NCI-H187 treated with DMSO at 0.1 percent for 48 hours (cell line): ENCODE measurements around the gene GNAO1.
A peak's percentile ranks its signal among the peaks of the same experiment; 100 is the strongest.

ENCODE experiments used
- DNase-seq: peaks from one replicate; lab custom pipeline; 2025; lab: John Stamatoyannopoulos, UW

GNAO1 gene

DNA sequence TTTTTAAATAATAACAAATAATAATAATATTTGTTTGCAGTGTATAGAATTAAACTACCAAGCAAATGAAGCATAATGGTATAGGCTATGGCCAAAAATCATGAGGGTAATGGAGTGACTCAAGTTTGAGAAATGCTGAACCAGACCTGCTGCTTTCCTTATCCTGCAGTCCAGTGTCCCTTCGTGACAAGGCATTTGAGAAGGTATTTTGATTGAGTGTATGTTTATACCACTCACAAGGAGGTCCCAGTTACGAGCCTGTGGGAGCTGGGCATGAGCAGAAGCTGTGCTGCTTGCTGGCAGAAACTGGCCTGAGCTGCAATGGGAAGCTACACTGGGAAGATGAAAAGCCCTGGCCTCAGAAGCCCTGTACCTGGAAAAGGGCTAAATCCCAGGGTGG, 50.3 kb downstream of the GNAO1 start:
- DNase-seq: no peak

DNA sequence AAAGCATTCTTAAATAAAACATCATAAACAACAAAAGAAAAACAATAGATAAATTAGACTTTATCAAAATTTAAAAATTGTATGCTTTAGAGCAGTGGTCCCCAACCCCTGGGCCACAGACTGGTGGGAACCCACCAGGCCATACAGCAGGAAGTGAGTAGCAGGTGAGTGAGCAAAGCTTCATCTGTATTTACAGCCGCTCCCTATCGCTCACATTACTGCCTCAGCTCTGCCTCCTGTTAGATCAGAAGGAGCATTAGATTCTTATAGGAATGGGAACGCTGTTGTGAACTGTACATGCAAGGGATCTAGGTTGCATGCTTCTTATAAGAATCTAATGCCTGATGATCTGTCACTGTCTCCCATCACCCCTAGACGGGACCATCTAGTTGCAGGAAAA, 51.5 kb downstream of the GNAO1 start:
- DNase-seq: no peak

DNA sequence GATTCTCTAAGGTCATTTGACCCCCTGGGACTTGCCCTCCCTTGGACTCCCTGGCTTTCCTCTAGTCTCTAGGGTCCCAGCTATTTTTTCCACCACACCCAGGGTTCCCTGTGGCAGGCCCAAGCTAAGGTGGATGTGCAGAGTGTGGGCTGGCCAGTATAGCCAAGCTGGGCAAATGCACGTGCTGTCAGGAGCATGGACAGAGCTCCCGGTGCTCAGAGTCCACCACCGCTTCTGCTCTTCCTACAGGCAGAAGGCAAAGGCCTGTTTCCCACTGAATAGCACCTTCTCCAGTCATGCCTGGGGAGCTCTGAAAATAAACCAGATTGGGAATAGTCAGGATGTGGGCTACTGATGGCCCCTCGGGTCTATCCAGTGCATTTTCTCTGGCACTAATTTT, 53.3 kb downstream of the GNAO1 start:
- DNase-seq: no peak

DNA sequence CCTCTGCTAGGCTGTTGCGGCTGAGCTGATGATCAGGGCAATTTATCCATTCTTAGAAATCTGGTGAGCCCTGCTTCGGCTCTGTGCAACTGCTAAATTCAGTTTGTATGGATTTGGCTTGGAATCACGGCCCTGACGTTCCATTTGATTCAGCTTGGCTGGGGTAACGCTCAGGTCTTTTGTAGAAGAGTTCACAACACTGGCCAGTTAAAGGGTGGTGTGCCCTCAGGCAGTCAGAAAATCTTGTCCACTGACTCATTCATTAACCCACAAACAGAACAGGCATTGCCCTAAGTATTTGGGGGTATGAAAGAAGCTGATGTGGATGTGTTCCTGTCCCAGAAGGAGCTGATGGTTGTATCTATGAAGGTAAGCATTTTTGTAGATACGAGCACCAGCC, 53.9 kb downstream of the GNAO1 start:
- no peak for DNase-seq

DNA sequence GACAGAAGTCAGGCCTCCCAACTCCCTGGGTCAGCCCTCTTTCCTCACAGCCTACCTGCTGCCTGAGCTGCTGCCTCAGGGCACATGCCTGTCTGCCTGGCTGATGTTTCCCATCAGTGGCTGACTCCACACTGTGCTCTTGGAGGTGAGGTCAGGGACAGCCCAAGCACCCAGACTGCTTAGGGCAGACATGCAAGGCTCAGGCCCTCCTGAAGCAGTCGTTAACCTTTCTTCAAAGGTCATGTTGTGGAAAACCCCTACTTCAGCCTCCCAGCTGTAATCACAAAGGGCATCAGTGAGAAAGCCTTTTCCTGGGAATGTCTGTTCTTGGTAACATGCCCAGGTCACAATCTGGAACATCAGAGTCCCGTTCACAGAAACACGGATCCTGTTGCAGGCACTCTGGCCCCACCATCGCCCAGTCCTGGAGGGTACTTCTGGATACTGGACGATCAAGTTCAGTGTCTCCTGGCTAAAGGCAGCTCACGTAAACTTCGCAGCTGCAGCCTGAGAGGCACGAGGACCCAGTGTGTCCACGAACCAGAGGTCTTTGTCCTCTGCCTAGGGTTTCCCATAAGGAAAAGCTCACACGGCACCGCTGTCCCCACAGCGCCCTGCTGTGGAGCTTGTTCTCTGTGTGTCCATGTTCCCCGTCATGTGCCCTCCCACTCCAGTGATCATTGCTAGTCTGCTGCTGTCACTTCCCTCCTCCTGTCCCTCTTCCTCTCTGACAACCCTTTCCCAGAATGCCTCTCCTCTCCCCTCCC, 54.9 kb downstream of the GNAO1 start:
- no peak for DNase-seq

DNA sequence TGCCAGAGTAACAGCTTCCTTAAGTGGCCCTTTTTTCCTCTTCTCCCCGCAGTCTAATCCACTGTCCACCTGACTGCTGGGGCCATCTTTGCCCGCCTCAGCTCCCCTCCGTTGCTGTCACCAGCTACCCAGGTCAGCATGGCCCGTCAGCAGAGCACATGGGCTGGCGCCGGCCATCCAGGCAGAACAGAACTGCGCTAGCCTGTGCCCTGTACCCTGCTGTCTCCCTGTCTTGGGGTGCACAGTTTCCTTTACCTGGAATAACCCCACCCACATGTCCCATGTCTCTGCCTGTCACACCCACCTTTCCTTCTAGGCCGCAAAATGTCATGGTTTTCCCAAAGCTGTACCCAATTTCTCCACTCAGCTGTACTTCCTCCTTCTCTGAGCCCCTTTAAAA, 55.7 kb downstream of the GNAO1 start:
- DNase-seq: no peak

DNA sequence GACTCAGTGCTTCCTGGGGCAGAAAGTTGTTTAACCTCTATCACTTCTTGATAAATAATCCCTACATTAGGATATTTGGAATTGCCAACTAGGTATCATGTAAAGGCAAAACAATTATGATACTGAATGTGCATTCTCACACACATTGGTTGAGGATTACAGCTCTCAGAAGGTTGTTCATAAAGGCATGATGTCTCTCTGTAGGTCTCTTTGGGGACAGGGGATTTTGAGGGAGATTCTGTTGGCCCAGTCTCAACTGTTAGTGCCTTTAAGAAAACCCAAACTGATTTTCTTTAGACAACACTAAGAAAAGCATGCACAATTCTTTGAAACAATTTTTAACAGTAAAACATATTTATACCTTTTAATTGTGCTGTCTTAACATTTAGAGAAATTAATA, 56.5 kb downstream of the GNAO1 start:
- no peak for DNase-seq

DNA sequence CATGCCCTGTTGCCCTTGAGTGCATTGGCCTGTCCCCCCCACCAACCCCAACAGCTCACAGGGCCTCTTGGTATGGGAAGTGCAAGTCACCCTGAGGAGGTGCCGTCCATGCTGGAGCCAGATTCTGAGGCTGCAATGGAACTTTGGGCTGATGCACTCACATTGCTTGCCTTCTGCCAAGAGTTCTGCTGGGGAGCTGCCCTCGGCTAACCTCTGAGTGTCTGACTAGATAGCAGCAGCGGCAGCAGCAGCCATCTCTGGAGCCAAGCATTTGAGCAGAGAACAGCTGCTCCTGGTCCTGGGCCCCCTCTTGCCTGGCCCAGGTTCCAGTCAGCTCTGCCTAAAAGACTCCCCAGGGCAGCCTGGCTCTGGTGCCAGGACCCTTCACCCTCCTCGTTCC, 61.5 kb downstream of the GNAO1 start:
- DNase-seq: no peak

DNA sequence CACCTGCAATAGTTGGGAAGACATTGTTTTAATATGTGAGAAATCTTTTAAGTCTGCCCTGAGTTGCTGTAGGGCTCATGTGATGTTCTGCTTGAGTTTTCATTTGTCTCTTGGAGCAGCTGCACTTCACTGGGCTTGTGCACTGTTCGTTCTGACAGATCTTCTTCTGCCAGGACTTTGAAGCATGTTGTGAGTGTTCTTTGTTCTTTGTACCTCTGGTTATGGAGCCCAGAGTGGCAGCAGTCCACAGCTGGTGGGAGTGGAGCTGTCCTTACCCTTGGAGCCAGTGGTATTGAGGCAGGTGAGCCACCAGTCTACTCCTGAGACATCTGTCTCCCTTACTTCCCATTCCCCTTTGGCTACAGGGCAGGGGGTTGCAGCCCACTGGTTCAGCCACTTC, 64.6 kb downstream of the GNAO1 start:
- DNase-seq: no peak

DNA sequence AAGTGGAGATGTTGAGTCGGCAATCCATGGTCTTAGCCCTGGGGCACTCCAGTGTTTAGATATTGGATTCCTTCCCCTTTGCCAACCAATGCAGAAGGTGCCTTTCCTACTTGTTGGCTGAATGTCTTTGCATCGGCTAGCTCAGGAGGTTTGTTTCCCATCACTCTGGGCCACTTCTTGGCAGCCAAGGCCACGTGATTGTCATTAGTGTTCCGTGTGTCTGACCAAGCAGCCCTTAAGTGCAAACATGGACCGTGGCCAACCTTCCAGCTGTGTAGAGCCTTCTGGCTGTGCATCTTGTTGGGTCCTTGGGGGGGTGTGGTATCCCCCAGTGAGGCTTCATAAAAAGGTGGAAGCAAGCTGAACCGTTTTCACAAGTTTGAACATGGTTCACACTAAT, 66.0 kb downstream of the GNAO1 start:
- DNase-seq: peak; percentile 11

DNA sequence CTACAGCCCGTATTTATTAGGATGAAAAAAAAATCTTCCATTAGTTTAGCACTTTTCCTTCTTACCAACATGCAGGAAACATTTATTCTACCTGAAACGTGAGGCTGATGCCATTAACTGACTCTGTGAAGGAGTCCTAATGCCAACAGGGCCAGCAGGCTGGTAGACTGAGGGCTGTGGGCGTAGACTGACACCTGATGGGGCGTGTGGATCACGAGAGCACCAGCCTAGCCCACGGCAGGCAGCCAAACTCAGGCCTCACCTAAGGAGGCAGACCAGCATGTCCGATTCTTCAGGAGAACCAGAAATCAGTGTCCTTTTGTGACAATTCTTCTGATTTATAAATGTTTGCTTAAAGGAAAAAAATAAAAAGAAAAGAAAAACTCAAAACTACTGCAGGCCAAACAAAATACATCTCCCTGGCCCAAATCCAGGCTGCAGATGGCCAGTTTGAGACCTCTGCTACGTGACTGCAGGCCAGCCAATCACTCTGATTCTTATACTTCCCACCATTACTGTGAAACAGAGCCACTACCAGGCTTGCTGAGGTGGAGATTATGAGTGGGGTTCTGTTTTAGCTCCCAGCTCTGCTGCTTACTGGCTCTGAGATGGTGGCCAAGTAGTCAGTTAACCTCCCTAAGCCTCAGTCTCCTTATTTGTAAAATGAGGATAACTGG, 66.5 kb downstream of the GNAO1 start:
- no peak for DNase-seq

DNA sequence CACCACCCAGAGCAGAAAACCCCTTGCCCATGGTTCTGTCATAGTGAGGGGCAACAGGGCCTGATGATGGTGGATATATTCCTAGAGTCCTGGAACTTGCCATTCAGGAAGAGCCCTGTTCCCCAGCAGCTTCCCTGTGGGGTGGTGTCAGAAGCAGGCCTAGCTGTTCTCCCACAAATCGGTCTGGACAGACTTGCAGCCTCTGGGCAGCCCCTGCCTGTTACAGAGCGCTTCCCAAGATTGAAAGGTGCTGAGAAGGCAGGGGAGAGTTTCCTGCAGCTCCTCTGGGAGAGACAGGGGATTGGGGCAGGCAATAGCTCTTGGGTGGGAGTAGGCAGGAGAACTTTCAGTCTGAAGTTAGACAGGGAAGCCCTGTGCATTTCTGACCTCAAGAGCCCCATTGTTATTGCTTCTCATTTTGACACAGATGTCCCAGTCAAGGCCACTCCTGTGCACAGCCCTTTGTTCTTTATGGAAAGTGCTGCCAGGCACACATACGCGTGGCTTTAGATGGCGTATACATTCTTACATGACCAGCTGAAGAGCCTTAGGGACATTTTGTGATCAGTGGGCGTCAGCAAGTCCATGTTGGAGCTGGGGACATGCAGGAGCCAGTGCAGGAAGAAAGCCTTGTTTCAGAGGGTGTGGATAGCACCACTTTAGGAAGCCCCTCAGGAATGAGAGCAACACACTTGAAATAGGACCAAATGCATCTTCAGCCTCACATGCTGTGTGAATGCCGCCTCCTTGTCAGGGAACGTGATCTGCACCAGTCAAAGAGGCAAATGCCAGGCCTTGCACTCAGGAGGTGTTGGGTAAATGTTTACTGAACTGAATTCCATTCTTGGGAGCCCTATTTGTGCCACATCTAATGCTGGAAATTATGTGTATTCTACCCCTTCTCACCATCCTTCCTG, 67.5 kb downstream of the GNAO1 start:
- no peak for DNase-seq

DNA sequence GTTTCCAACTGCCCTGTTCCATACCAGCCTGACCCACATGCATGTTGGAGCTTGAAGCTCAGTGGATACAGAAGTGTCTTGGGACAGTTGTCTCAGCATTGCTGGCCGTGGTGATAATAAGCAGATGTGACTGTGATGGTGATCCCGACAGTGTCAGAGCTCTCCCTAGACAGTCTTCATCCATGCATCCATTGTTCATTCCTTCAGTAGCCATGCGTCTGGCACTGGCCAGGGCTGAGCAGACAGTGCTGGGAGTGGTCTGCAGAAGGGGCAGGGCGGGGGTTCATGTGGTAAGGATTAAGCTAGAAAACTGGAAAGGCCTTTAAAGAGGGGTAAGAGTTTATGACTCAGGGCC, 68.1 kb downstream of the GNAO1 start:
- DNase-seq: no peak

DNA sequence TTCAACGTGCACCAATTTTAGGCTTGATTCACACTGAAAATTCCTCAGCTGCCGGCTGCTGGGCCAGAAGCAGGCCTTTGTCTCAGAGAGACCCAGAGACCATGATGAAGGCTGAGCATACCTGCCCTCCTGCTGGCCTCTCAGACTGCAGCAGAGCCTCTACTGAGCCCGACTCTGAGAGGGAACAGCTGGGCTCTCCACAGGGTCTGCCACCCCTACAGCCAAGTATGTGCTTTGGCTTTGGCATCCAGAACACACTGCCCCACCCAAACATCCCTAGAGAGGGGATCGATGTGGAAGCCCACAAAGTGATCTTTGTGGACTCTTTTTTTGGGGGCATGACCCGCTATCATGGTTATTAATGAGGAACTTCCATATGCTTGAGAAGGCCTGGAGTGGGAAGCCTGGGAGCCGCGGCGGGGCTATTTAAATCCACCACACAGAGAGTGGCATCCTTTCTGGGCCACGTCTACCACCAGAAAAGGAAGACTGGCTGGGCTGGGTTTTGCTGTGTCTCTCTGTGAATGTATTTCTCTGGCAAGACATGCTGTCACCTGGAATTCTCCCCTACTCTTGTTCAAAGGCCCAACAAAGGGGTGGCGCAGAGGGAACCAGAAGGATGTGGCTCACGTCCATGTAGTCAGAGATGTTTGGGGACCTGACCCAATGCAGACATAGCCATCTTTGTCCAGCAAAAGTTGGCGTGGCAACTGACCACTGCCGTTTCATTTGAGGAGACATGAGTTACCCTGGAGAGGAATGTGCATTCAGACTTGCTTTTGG, 69.3 kb downstream of the GNAO1 start:
- no peak for DNase-seq

DNA sequence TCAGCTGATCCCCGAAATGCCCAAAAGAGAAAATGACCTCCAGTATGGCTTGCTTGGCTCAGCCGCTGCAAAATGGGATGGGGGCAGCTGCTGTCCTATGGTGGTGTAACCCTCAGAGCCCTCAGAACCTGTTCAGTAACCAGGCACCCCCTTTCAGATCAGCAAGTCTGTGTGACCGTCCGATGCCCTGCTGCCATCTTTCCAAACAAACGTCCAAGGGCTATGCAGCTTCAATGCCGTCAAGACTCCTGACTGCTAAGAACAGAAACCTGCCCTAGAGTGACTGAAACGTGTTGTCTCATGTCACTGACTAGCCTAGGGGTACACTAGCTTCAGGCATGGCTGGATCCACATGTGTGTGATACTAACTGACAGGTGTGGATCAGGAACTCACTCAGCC, 70.4 kb downstream of the GNAO1 start:
- no peak for DNase-seq

DNA sequence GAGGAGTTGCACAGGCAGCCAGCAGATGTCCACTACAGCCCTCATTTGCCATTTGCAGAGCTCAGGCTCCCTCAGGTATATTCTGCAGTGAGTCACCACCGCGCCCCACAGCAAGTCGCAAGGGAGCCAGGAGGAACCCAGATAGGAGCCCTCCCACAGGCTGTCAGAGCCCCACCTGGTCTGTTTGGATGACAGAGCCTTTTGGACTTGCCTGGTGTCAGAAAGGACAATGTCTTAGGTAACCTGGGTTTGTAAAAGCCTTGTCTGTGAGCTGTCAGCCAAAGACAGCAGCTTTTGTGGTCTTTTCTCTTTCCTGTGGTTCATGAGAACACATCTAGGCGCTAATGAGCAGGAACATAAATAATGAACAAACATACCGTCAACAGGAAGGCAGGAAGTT, 70.9 kb downstream of the GNAO1 start:
- no peak for DNase-seq

DNA sequence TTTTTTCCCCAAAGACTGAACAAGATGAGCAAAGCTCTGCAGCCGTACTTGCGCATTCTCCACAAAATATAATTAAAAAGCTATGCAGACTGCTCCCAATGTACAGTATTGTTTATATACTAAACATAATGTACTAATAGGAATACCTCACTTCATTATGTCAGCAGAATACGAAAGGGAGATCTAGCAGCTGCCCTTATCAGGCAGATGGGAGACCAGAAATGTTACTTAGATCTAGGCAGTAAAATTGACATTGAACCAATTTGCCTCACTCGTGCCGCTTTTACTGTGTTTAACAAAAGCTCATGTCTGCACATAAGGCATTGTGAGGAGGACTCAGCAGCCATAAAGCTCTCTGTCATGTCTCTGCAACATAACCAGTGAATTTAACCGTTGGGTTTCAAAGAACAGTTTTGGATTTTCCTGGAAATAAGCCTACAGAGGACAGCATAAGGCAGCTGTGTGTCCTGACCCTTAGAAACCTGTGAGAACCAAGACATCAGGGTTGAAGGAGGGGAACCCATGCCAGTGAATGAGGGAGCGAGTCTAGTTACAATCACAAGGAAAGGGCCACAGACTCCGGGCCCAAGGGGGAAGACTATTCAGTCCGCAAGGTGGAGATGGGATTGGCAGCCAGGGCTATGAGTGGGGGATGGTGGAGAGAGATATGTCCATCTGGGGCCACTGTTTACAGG, 71.4 kb downstream of the GNAO1 start:
- DNase-seq: no peak

DNA sequence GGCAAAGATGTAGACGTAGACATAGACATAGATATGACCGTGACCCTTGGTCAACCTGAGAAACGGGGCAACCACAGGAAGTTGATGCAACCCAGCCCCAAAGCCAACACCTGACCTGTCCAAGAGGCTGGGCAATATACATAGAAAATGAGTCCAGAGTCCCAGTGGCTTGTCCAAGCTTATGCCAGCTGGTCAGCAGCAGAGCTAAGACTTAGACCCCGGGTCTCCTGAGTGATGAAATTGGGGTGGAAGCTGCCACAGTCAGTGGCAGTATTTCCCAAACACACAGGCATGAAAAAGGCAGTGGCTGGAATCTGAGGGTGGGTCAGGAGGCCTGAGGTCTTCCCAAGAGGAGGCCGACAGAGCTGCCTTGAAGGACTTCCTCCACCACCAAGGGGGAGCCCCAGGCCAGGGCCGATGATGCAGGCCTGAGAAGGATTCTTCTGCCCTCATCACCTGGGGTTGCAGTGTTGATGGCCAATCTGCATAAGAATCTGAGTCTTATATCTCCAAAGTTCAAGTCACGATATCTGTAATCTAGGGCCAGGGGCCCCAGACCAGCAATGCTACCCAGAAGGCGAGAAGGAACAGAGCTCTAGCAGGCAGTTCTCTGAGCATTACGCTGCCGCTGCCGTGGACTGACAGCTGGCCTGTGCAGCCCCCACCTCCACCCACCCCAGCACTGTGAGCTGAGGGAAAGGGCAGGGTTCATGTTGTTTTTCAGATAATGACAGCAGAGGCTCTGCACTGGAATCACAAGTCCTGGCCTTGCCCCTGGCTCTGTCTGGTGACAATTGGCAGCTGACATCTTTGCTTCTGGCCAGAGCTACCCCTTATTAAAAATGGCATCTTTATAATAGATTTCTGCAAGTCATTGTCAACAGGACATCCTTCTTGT, 72.7 kb downstream of the GNAO1 start:
- no peak for DNase-seq

DNA sequence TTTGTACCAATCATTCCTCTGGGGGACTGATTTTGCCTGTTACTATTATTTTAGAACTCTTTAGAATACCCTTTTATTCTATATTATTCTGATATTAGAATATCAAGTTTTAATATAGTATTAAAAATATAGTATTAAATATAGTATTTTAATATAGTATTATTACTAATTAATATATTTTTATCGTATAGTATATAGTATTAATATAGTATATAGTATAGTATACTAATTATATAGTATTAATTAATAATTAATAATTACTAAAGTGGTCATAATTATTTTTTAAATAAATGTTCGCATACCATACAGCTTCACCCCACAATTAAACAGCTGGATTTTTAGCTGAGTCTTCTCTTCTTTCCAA, 73.3 kb downstream of the GNAO1 start:
- DNase-seq: no peak

DNA sequence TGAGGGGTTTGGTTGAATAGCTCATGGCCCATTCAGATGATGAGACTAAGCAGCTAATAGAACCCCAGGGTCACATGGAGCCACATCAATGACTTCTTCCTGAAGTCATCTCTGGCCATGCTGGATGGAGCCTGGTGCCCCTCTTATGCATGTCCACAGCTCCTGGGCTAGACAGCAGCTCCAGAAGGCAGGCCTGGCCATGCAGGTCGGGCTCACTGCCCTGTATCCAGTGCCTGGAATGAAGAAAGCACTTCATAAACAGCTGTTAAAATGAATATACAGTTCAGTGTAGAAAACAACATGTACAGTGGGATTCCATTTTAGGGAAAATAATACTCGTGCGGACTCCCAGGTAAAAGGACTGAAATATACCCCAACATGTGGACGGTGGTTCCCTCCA, 73.9 kb downstream of the GNAO1 start:
- no peak for DNase-seq

DNA sequence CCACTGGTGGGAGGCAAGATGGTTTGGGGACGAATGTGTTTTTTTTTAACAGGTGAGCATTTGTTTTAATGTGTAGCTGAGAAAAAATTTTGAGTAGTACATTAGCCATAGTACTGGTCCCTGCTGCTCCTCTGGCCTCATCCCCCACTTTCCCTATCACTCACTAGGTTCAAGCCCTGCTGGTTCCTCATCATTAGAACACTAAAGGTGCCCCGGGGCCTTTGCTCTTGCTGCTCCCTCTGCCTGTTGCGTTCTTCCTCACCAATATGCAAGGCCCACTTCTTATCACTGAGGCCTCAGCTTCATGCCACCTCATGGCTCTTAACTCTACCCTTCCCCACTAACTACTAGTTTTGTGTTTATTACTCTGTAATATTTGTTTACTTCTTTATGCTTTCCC, 74.5 kb downstream of the GNAO1 start:
- DNase-seq: no peak
